Endothelial cell of umbilical vein (primary cell): ENCODE results near the gene UBP1. TPM values are rescaled to one million over a fixed set of nuclear protein-coding genes. Genes with fewer than 3 reads are reported as not detected.

Experiments
- BruUV-seq: library from RNA; stranded (reverse); fragments of 400-500 nt; replicated peaks from 2 replicates; lab custom pipeline; 2021; lab: Mats Ljungman, UMichigan
- CTCF ChIA-PET: fragments of 300-600, 350-600 bp; sonication (Branson Sonifier 250); formaldehyde crosslinking; loops from one replicate; lab custom pipeline; 2021; ENCODE audit warnings: antibody characterized with exemption, inconsistent platforms; lab: Charles Lee
- POLR2A ChIA-PET: fragments of 300-600, 350-600 bp; sonication (Branson Sonifier 250); formaldehyde crosslinking; loops from one replicate; lab custom pipeline; 2021; ENCODE audit warnings: antibody characterized with exemption, inconsistent platforms; lab: Charles Lee
- DNase-seq: peaks from one replicate; pipeline ENCODE4 v3.0.0-alpha.2; 2011; ENCODE audit warnings: low read depth, low spot score
- FAIRE-seq: peaks from 2 replicates; lab custom pipeline; 2011; peaks lifted over from hg19 to GRCh38; lab: Jason Lieb, UNC
- H2AFZ ChIP-seq: 2 replicates; pipeline ENCODE4 v1.6.0; 2012; ENCODE audit warnings: low read depth, low read length, control low read depth, inconsistent platforms
- H3K27ac ChIP-seq: 2 replicates; pipeline ENCODE4 v1.5.1; 2011; ENCODE audit warnings: low read depth, mild to moderate bottlenecking, control low read depth, low read length, moderate library complexity; ENCODE audit not compliant: insufficient read depth
- H3K27me3 ChIP-seq, 2 experiments: 2 replicates each; pipeline versions ENCODE4 v1.6.0 to v1.6.1; 2011; ENCODE audit warnings: low read length in 2 of 2, mixed read lengths in 1 of 2; ENCODE audit not compliant: control insufficient read depth in 2 of 2, insufficient read depth in 2 of 2
- H3K36me3 ChIP-seq, 2 experiments: 2 replicates in 1 of 2; 3 replicates in 1 of 2; pipeline ENCODE4 v1.5.1; 2011; ENCODE audit warnings: low read length in 2 of 2, mild to moderate bottlenecking in 1 of 2, moderate library complexity in 1 of 2; ENCODE audit not compliant: control insufficient read depth in 2 of 2, insufficient read depth in 2 of 2; ENCODE audit errors: extremely low read depth in 1 of 2
- H3K4me1 ChIP-seq: 3 replicates; pipeline ENCODE4 v1.5.1; 2011; ENCODE audit warnings: mild to moderate bottlenecking, low read length; ENCODE audit not compliant: control insufficient read depth, insufficient read depth; ENCODE audit errors: extremely low read depth
- H3K4me2 ChIP-seq: 2 replicates; pipeline ENCODE4 v1.6.1; 2011; ENCODE audit warnings: low read length, control low read depth, mixed read lengths; ENCODE audit not compliant: insufficient read depth
- H3K4me3 ChIP-seq, 3 experiments: fragments of 200-600 bp in 1 of 3; sonication (generic), shearing (Covaris generic) in 1 of 3; replicated peaks in 1 of 3; 2 replicates each; pipeline ENCODE4 v1.5.1; 2011 to 2016; ENCODE audit warnings: control low read depth in 3 of 3, low read length in 3 of 3, mild to moderate bottlenecking in 2 of 3, inconsistent platforms in 1 of 3, low read depth in 1 of 3, moderate library complexity in 1 of 3; ENCODE audit not compliant: insufficient read depth in 1 of 3
- H3K79me2 ChIP-seq: 2 replicates; pipeline ENCODE4 v1.6.0; 2012; ENCODE audit warnings: low read length, inconsistent platforms; ENCODE audit not compliant: control insufficient read depth, insufficient read depth
- H3K9ac ChIP-seq: replicated peaks from 2 replicates; pipeline ENCODE3; 2011; ENCODE audit warnings: low read length, control low read depth; ENCODE audit not compliant: insufficient read depth; ENCODE audit errors: extremely low read depth
- H3K9me1 ChIP-seq: replicated peaks from 3 replicates; pipeline ENCODE4 v1.6.0; 2011; ENCODE audit warnings: mild to moderate bottlenecking, low read length; ENCODE audit not compliant: control insufficient read depth, insufficient read depth; ENCODE audit errors: extremely low read depth
- H3K9me3 ChIP-seq: replicated peaks from 2 replicates; pipeline ENCODE4 v1.5.1; 2012; ENCODE audit warnings: low read length, inconsistent platforms; ENCODE audit not compliant: control insufficient read depth, insufficient read depth
- H4K20me1 ChIP-seq: replicated peaks from 2 replicates; pipeline ENCODE3; 2011; ENCODE audit warnings: mild to moderate bottlenecking, low read length; ENCODE audit not compliant: control insufficient read depth, insufficient read depth; ENCODE audit errors: extremely low read depth
- EZH2 ChIP-seq: IDR thresholded peaks from 2 replicates; pipeline ENCODE4 v1.6.1; 2012; ENCODE audit warnings: borderline replicate concordance, low read depth, mild to moderate bottlenecking, moderate library complexity, low read length, inconsistent platforms; ENCODE audit not compliant: severe bottlenecking
- FOS ChIP-seq: IDR thresholded peaks from 2 replicates; pipeline ENCODE4 v1.6.1; 2011; ENCODE audit warnings: mild to moderate bottlenecking, low read length, moderate library complexity, borderline replicate concordance; ENCODE audit not compliant: insufficient read depth
- GATA2 ChIP-seq: IDR thresholded peaks from 2 replicates; pipeline ENCODE4 v1.7.0; 2011; ENCODE audit warnings: low read depth, mild to moderate bottlenecking, moderate library complexity, mixed read lengths, low read length; ENCODE audit not compliant: insufficient read length, insufficient read depth
- JUN ChIP-seq: IDR thresholded peaks from 2 replicates; pipeline ENCODE4 v1.6.1; 2011; ENCODE audit warnings: borderline replicate concordance, low read depth; ENCODE audit not compliant: insufficient read length, insufficient read depth
- MYC ChIP-seq: IDR thresholded peaks from one replicate; pipeline ENCODE4 v1.6.1; 2011; ENCODE audit warnings: mild to moderate bottlenecking, low read depth, low read length
- POLR2A ChIP-seq: IDR thresholded peaks from 2 replicates; pipeline ENCODE4 v1.6.1; 2012; ENCODE audit warnings: low read depth, mild to moderate bottlenecking, control low read depth, low read length
- POLR2AphosphoS5 ChIP-seq: IDR thresholded peaks from 2 replicates; pipeline ENCODE4 v1.6.1; 2012; ENCODE audit warnings: low read depth, mild to moderate bottlenecking, control low read depth, low read length, moderate library complexity; ENCODE audit not compliant: insufficient read depth
- dilution Hi-C: fragments of 300-500 bp; cut with MboI; formaldehyde crosslinking; loops from one replicate; pipeline ENCODE4 v1.15.0; 2019; ENCODE audit warnings: low sequenced_read_pairs; ENCODE audit not compliant: extremely low pct_ligation_motif_present
- intact Hi-C: fragments of 100-400 bp; cut with micrococcal nuclease; formaldehyde crosslinking; loops from one replicate; pipeline ENCODE4 v1.10.0; 2022
- polyA plus RNA-seq, 4 experiments: library from polyadenylated mRNA; depleted of rRNA in 3 of 4; stranded (reverse) in 3 of 4; unstranded in 1 of 4; fragments of >200 nt; gene quantifications; 2 replicates each; pipeline versions ENCODE4 v1.2.1 to v1.2.3, GENCODE V29; 2011 to 2012; ENCODE audit warnings: missing spikeins in 1 of 4
- total RNA-seq: library from RNA; stranded (reverse); gene quantifications from 2 replicates; pipeline ENCODE4 v1.2.3, GENCODE V29; 2021
- TF ChIP-seq, protein P1 (sequence below): IDR thresholded peaks from 2 replicates; pipeline ENCODE4 v1.6.1; 2011; ENCODE audit not compliant: insufficient read depth, insufficient read length
- TF ChIP-seq, protein P2 (sequence below), 2 donors: IDR thresholded peaks; 1 replicate in 1 of 2; 2 replicates in 1 of 2; pipeline ENCODE4 v1.5.1; 2011; ENCODE audit warnings: low read length in 2 of 2, mild to moderate bottlenecking in 2 of 2, moderate library complexity in 2 of 2, control low read depth in 1 of 2, inconsistent platforms in 1 of 2, low read depth in 1 of 2; ENCODE audit not compliant: insufficient read depth in 1 of 2; ENCODE audit errors: extremely low read depth in 1 of 2

Gene UBP1
- total and polyA plus RNA-seq, 2 donors (not counting 3 experiments of a cell fraction or from before 2014, with no cell fraction given): 60.2 to 90.5 TPM

DNA sequence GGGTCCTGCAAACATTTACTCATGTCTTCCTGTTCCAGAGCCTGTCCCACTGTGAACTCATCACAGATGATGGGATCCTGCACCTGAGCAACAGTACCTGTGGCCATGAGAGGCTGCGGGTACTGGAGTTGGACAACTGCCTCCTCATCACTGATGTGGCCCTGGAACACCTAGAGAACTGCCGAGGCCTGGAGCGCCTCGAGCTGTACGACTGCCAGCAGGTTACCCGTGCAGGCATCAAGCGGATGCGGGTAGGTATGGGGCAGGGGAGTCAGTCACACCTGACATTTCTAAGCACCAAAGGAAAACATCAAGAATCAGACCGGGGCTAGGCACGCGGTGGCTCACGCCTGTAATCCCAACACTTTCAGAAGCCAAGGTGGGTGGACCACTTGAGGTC lies 56.3 kb downstream of the UBP1 start:
- H2AFZ ChIP-seq: no peak overlapping the region
- no peaks in the 10 kb centered on the region for H3K9me1 ChIP-seq
- FAIRE-seq: no peak
- no peak overlapping the region for H3K27ac ChIP-seq
- H3K36me3 ChIP-seq: peaks cover 20 to 27% of the 10 kb centered on the region in 2 experiments
- dilution Hi-C loops: no loop called here
- H3K9ac ChIP-seq: no peak overlapping the region
- H3K9me3 ChIP-seq: no peaks in the 10 kb centered on the region
- BruUV-seq: no TSS peak
- peaks cover 3% of the 10 kb centered on the region for H3K79me2 ChIP-seq
- ChIA-PET POLR2A (no interaction called here), CTCF (no interaction called here)
- intact Hi-C loops: no loop called here
- H3K4me2 ChIP-seq: no peak overlapping the region
- TF ChIP-seq, protein P1, sequence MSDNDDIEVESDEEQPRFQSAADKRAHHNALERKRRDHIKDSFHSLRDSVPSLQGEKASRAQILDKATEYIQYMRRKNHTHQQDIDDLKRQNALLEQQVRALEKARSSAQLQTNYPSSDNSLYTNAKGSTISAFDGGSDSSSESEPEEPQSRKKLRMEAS: no peak
- no peak for TF ChIP-seq MYC
- no peak for TF ChIP-seq FOS
- TF ChIP-seq JUN: no peak
- no peak for TF ChIP-seq GATA2
- no peak for TF ChIP-seq POLR2AphosphoS5
- TF ChIP-seq, protein P2, sequence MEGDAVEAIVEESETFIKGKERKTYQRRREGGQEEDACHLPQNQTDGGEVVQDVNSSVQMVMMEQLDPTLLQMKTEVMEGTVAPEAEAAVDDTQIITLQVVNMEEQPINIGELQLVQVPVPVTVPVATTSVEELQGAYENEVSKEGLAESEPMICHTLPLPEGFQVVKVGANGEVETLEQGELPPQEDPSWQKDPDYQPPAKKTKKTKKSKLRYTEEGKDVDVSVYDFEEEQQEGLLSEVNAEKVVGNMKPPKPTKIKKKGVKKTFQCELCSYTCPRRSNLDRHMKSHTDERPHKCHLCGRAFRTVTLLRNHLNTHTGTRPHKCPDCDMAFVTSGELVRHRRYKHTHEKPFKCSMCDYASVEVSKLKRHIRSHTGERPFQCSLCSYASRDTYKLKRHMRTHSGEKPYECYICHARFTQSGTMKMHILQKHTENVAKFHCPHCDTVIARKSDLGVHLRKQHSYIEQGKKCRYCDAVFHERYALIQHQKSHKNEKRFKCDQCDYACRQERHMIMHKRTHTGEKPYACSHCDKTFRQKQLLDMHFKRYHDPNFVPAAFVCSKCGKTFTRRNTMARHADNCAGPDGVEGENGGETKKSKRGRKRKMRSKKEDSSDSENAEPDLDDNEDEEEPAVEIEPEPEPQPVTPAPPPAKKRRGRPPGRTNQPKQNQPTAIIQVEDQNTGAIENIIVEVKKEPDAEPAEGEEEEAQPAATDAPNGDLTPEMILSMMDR (IDR thresholded peaks at IDR 0.05; ENCODE audit: extremely low read depth in 1 of 2, insufficient read depth in 1 of 2, low read depth in 1 of 2, low read length in 2 of 2): no peak
- TF ChIP-seq EZH2: no peak
- no peak for TF ChIP-seq POLR2A
- no peak overlapping the region for H3K4me3 ChIP-seq
- H3K4me1 ChIP-seq: peaks cover 12% of the 10 kb centered on the region
- H3K27me3 ChIP-seq: no peaks in the 10 kb centered on the region
- H4K20me1 ChIP-seq: no peaks in the 10 kb centered on the region
- no peak for DNase-seq
